Measurements from ENCODE around the gene SMYD4.
"Not testable (repeated sequence)": the region's sequence is repeated elsewhere in the genome, so short reads cannot be mapped to it uniquely, and the experiment has no call there.

Gene SMYD4

DNA sequence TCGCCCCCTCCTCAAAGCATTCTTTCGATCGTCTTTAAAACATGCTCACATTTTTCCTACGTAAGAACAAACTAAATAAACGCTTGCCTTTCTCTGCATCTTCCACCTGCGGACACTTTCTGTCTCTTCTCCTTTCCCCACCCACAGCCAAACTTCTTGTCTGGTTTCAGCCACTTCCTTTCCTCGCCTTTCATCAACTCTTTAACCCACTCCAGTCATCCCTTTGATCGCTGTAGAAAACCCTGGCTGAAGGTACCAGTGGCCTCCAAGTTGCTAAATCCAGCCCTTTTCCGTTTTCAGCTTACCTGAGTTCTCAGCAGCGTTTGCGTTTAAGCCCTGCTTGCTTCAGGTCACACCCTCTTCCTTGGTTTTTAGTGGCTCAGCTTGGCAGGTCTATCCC is 586 bp upstream of the SMYD4 start:
- peaks cover 10% of the 10 kb centered on the region for H3K36me3 ChIP-seq (ENCODE audit: control insufficient read depth, insufficient read depth, low read length)
- H3K4me1 ChIP-seq (ENCODE audit: control insufficient read depth, insufficient read depth, low read length), result peaks cover 5% of the 10 kb centered on the region
- WGBS, 2 experiments, result 0 to 1% methylated on average over 11 of the region's 11 CpGs
- peak overlapping the region; percentile 27 for H3K27ac ChIP-seq (ENCODE audit: insufficient read depth, low read depth, low read length, poor library complexity, severe bottlenecking)
- no peaks in the 10 kb centered on the region for H3K27me3 ChIP-seq (ENCODE audit: control insufficient read depth, insufficient read depth, low read length, poor library complexity, severe bottlenecking)
- H3K9me3 ChIP-seq (ENCODE audit: control insufficient read depth, low read length), result no peaks in the 10 kb centered on the region
- H3K4me3 ChIP-seq (ENCODE audit: insufficient read depth, low read depth, low read length), result peak overlapping the region; percentile 76

DNA sequence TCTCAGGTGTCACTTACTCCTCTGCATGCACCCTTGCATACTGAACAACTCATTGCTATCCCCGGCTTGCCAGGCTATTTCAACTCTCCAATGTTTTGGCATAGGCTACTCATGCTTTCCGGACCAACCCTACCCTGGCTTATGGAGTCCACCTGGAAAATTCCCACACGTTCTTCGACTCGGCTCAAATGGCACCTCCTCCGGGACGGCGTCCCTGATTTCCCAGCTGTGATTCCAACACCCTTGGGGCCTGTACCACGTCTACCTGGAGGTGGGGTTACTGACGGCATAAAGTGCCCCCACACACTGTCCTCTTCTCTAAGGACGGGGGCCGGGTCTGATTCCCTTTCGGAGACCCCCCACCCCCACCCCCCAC is 498 bp downstream of the SMYD4 start:
- Histone ChIP-seq H3K36me3 (ENCODE audit: control insufficient read depth, insufficient read depth, low read length) (peaks cover 15% of the 10 kb centered on the region), H3K9me3 (ENCODE audit: control insufficient read depth, low read length) (no peaks in the 10 kb centered on the region), H3K27me3 (ENCODE audit: control insufficient read depth, insufficient read depth, low read length, poor library complexity, severe bottlenecking) (no peaks in the 10 kb centered on the region), H3K4me1 (ENCODE audit: control insufficient read depth, insufficient read depth, low read length) (peaks cover 5% of the 10 kb centered on the region), H3K27ac (ENCODE audit: insufficient read depth, low read depth, low read length, poor library complexity, severe bottlenecking) (peak overlapping the region; percentile 11), H3K4me3 (ENCODE audit: insufficient read depth, low read depth, low read length) (peak overlapping the region; percentile 76)
- 3% methylated on average over 13 of the region's 13 CpGs for WGBS, 2 experiments

GRCh38 chr17:1820528-1821252 is 9.0 kb downstream of the SMYD4 start:
- H3K27me3 ChIP-seq (ENCODE audit: control insufficient read depth, insufficient read depth, low read length, poor library complexity, severe bottlenecking), result no peaks in the 10 kb centered on the region
- H3K9me3 ChIP-seq (ENCODE audit: control insufficient read depth, low read length), result no peaks in the 10 kb centered on the region
- 78 to 82% methylated on average over 4 to 7 of the region's 7 CpGs for WGBS, 2 experiments
- H3K4me1 ChIP-seq (ENCODE audit: control insufficient read depth, insufficient read depth, low read length), result no peaks in the 10 kb centered on the region
- no peak overlapping the region for H3K4me3 ChIP-seq (ENCODE audit: insufficient read depth, low read depth, low read length)
- peaks cover 6% of the 10 kb centered on the region for H3K36me3 ChIP-seq (ENCODE audit: control insufficient read depth, insufficient read depth, low read length)
- no peak overlapping the region for H3K27ac ChIP-seq (ENCODE audit: insufficient read depth, low read depth, low read length, poor library complexity, severe bottlenecking)

- peaks cover 19% of the 10 kb centered on the region for H3K36me3 ChIP-seq (ENCODE audit: control insufficient read depth, insufficient read depth, low read length)
- H3K4me1 ChIP-seq (ENCODE audit: control insufficient read depth, insufficient read depth, low read length), result no peaks in the 10 kb centered on the region
- 95 to 96% methylated on average over 5 of the region's 5 CpGs for WGBS, 2 experiments
- H3K27ac ChIP-seq (ENCODE audit: insufficient read depth, low read depth, low read length, poor library complexity, severe bottlenecking), result no peak overlapping the region
- no peak overlapping the region for H3K4me3 ChIP-seq (ENCODE audit: insufficient read depth, low read depth, low read length)
- no peaks in the 10 kb centered on the region for H3K9me3 ChIP-seq (ENCODE audit: control insufficient read depth, low read length)
- no peaks in the 10 kb centered on the region for H3K27me3 ChIP-seq (ENCODE audit: control insufficient read depth, insufficient read depth, low read length, poor library complexity, severe bottlenecking)
These were observed 16.6 kb downstream of the SMYD4 start for GRCh38 chr17:1813088-1813487.

- Histone ChIP-seq H3K4me3 (ENCODE audit: insufficient read depth, low read depth, low read length) (no peak overlapping the region), H3K9me3 (ENCODE audit: control insufficient read depth, low read length) (no peaks in the 10 kb centered on the region), H3K27ac (ENCODE audit: insufficient read depth, low read depth, low read length, poor library complexity, severe bottlenecking) (no peak overlapping the region), H3K4me1 (ENCODE audit: control insufficient read depth, insufficient read depth, low read length) (no peaks in the 10 kb centered on the region), H3K36me3 (ENCODE audit: control insufficient read depth, insufficient read depth, low read length) (peaks cover 19% of the 10 kb centered on the region), H3K27me3 (ENCODE audit: control insufficient read depth, insufficient read depth, low read length, poor library complexity, severe bottlenecking) (no peaks in the 10 kb centered on the region)
- WGBS, 2 experiments, result 96% methylated on average over 20 of the region's 20 CpGs
These were observed 19.1 kb downstream of the SMYD4 start for GRCh38 chr17:1810450-1811103.

DNA sequence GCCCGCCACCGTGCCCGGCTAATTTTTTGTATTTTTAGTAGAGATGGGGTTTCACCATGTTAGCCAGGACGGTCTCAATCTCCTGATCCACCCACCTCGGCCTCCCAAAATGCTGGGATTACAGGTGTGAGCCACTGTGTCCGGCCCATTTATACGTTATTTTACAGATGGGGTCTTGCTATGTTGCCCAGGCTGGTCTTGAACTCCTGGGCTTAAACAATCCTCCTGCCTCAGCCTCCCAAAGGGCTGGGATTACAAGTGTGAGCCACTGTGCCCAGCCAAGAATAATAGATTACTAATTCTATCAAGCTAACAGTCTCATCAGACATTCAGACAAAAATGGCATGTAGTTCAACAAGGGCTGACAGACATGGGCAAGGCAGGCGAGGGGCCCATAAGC is 19.9 kb downstream of the SMYD4 start:
- not testable (repeated sequence) for H3K4me1 ChIP-seq (ENCODE audit: control insufficient read depth, insufficient read depth, low read length); H3K27me3 ChIP-seq (ENCODE audit: control insufficient read depth, insufficient read depth, low read length, poor library complexity, severe bottlenecking); H3K9me3 ChIP-seq (ENCODE audit: control insufficient read depth, low read length); H3K27ac ChIP-seq (ENCODE audit: insufficient read depth, low read depth, low read length, poor library complexity, severe bottlenecking); H3K4me3 ChIP-seq (ENCODE audit: insufficient read depth, low read depth, low read length)
- 94 to 97% methylated on average over 8 of the region's 8 CpGs for WGBS, 2 experiments
- peaks cover 19% of the 10 kb centered on the region for H3K36me3 ChIP-seq (ENCODE audit: control insufficient read depth, insufficient read depth, low read length)

DNA sequence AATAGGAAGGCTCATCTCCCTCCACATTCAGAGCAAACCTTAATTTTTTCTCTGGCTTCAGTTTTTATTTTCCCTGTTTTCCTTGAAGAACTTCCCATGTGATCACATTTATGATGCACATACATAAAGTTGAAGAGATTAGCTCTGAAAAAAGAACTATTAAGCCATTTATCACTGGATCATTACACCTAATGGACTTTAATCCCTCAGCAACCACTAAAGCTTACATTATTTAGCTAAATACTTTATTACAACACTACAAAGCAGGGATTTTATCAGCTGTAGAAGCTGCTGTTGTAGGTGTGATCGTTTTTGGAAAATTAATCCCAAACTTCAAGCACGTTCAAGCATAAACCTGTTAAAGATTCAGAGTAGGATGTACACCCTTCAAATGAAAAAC is 21.1 kb downstream of the SMYD4 start:
- no peak overlapping the region for H3K27ac ChIP-seq (ENCODE audit: insufficient read depth, low read depth, low read length, poor library complexity, severe bottlenecking)
- no peaks in the 10 kb centered on the region for H3K27me3 ChIP-seq (ENCODE audit: control insufficient read depth, insufficient read depth, low read length, poor library complexity, severe bottlenecking)
- no peaks in the 10 kb centered on the region for H3K4me1 ChIP-seq (ENCODE audit: control insufficient read depth, insufficient read depth, low read length)
- H3K9me3 ChIP-seq (ENCODE audit: control insufficient read depth, low read length), result no peaks in the 10 kb centered on the region
- peaks cover 19% of the 10 kb centered on the region for H3K36me3 ChIP-seq (ENCODE audit: control insufficient read depth, insufficient read depth, low read length)
- H3K4me3 ChIP-seq (ENCODE audit: insufficient read depth, low read depth, low read length), result no peak overlapping the region
- WGBS, 2 experiments, result 90 to 98% methylated on average over 2 of the region's 2 CpGs

DNA sequence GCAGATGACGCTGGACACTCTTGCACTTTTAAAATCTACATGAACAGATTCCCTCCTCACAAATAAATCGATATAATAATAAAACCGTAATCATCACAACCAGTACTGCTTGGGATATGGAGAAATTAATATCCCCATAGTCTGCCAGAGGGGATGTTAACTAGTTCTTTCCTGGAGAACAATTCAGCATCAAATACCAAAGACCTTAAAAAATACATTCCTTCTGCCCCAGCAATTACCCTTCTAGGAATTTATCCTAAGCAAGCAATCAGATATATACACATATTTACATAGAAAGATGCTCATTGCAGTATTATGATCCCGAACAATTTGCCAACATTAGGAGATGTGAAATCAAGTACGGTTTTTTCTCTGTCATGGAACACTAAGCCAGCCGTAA is 21.8 kb downstream of the SMYD4 start:
- 96% methylated on average over 6 of the region's 6 CpGs for WGBS, 2 experiments
- H3K27ac ChIP-seq (ENCODE audit: insufficient read depth, low read depth, low read length, poor library complexity, severe bottlenecking), result no peak overlapping the region

DNA sequence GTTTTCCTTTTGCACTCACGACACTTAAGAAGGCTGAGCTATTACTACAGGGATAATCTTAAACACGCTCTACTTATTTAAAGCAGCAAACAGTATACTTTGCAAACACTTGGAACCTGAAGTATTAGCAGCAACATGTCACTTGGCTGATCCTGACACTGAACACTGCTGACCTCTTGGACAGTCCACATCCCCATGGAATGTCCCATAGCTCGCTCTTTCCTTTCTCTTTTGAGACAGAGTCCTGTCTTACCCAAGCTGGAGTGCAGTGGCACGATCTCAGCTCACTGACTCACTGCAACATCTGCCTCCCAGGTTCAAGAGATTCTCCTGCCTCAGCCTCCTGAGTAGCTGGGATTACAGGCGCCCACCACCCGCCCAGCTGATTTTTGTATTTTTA is 26.4 kb downstream of the SMYD4 start:
- Histone ChIP-seq H3K4me3 (ENCODE audit: insufficient read depth, low read depth, low read length) (no peak overlapping the region), H3K36me3 (ENCODE audit: control insufficient read depth, insufficient read depth, low read length) (peaks cover 9% of the 10 kb centered on the region), H3K9me3 (ENCODE audit: control insufficient read depth, low read length) (no peaks in the 10 kb centered on the region), H3K27me3 (ENCODE audit: control insufficient read depth, insufficient read depth, low read length, poor library complexity, severe bottlenecking) (no peaks in the 10 kb centered on the region), H3K4me1 (ENCODE audit: control insufficient read depth, insufficient read depth, low read length) (no peaks in the 10 kb centered on the region), H3K27ac (ENCODE audit: insufficient read depth, low read depth, low read length, poor library complexity, severe bottlenecking) (no peak overlapping the region)
- 91 to 95% methylated on average over 6 of the region's 6 CpGs for WGBS, 2 experiments

More for the DNA sequence above, 21.8 kb downstream of the SMYD4 start:
- Histone ChIP-seq H3K36me3 (ENCODE audit: control insufficient read depth, insufficient read depth, low read length) (peaks cover 19% of the 10 kb centered on the region), H3K9me3 (ENCODE audit: control insufficient read depth, low read length) (no peaks in the 10 kb centered on the region), H3K4me1 (ENCODE audit: control insufficient read depth, insufficient read depth, low read length) (no peaks in the 10 kb centered on the region), H3K4me3 (ENCODE audit: insufficient read depth, low read depth, low read length) (no peak overlapping the region), H3K27me3 (ENCODE audit: control insufficient read depth, insufficient read depth, low read length, poor library complexity, severe bottlenecking) (no peaks in the 10 kb centered on the region)

DNA sequence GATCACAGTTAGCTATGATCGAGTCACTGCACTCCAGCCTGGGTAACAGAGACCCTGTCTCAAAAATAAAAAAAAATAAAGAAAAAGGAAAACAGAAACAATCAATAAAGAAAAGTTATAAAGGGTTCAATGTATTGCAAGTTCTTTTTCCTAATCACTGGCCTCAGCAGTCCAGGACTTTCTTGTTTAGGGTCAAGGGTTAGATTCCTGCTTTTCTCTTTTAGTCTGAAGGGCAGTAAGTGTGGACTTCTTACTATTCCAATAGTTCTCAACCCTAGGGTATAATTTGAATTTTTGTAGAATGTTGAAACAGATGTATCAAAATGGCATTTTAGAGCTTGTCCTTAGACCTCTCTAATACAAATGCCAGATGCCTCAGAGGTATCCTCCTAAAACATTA is 27.3 kb downstream of the SMYD4 start:
- Histone ChIP-seq H3K4me3 (ENCODE audit: insufficient read depth, low read depth, low read length) (no peak overlapping the region), H3K4me1 (ENCODE audit: control insufficient read depth, insufficient read depth, low read length) (no peaks in the 10 kb centered on the region), H3K9me3 (ENCODE audit: control insufficient read depth, low read length) (no peaks in the 10 kb centered on the region), H3K27me3 (ENCODE audit: control insufficient read depth, insufficient read depth, low read length, poor library complexity, severe bottlenecking) (no peaks in the 10 kb centered on the region), H3K36me3 (ENCODE audit: control insufficient read depth, insufficient read depth, low read length) (peaks cover 9% of the 10 kb centered on the region), H3K27ac (ENCODE audit: insufficient read depth, low read depth, low read length, poor library complexity, severe bottlenecking) (no peak overlapping the region)
- 88 to 93% methylated on average over 1 of the region's 1 CpG for WGBS, 2 experiments

Measured in ectodermal cell (in vitro differentiated cells).